Natural killer cell (primary cell): ENCODE measurements around the gene AKAP11. TPM values are rescaled to one million over a fixed set of nuclear protein-coding genes. Genes with fewer than 3 reads are reported as not detected.

Experiments used
- ATAC-seq, 3 donors: fragments of 150-1000 bp in 2 of 3; fragments of 200-7000 bp in 1 of 3; cut with Tn5 transposase; 1 replicate in 1 of 3; 2 replicates in 2 of 3; pipeline ENCODE4 v1.10.0; 2021; ENCODE audit warnings: mild to moderate bottlenecking in 2 of 3, moderate library complexity in 2 of 3
- DNase-seq, 2 donors: peaks; one replicate each; pipeline versions ENCODE4 v3.0.0 to v3.0.0-alpha.2; 2013 to 2021; ENCODE audit warnings: mixed read lengths in 1 of 2
- H3K27ac ChIP-seq: one replicate; pipeline ENCODE4 v1.5.1; 2013; ENCODE audit warnings: mild to moderate bottlenecking, low read length
- H3K27me3 ChIP-seq: one replicate; pipeline ENCODE4 v1.6.1; 2013; ENCODE audit warnings: low read length; ENCODE audit not compliant: control insufficient read depth, insufficient read depth
- H3K36me3 ChIP-seq: one replicate; pipeline ENCODE4 v1.6.1; 2013; ENCODE audit warnings: low read length; ENCODE audit not compliant: control insufficient read depth, insufficient read depth
- H3K4me1 ChIP-seq: one replicate; pipeline ENCODE4 v1.6.1; 2013; ENCODE audit warnings: low read length; ENCODE audit not compliant: control insufficient read depth, insufficient read depth
- H3K4me3 ChIP-seq: one replicate; pipeline ENCODE4 v1.5.1; 2013; ENCODE audit warnings: low read length
- H3K9me3 ChIP-seq: one replicate; pipeline ENCODE4 v1.6.1; 2013; ENCODE audit warnings: low read length; ENCODE audit not compliant: control insufficient read depth, insufficient read depth
- H3K27ac Mint-ChIP-seq, 2 donors: one replicate each; pipeline ENCODE4 v1.8.0; 2022; ENCODE audit warnings: mild to moderate bottlenecking in 2 of 2, mixed read lengths in 2 of 2, moderate library complexity in 1 of 2
- H3K27me3 Mint-ChIP-seq, 2 donors: one replicate each; pipeline ENCODE4 v1.8.0; 2022; ENCODE audit warnings: low read depth in 2 of 2, mixed read lengths in 2 of 2
- H3K36me3 Mint-ChIP-seq: one replicate; pipeline ENCODE4 v1.8.0; 2022; ENCODE audit warnings: mixed read lengths
- H3K4me1 Mint-ChIP-seq, 2 donors: one replicate each; pipeline ENCODE4 v1.8.0; 2022; ENCODE audit warnings: mixed read lengths in 2 of 2
- H3K4me3 Mint-ChIP-seq: one replicate; pipeline ENCODE4 v1.8.0; 2022; ENCODE audit warnings: mild to moderate bottlenecking, moderate library complexity, mixed read lengths
- H3K9me3 Mint-ChIP-seq, 2 donors: one replicate each; pipeline ENCODE4 v1.8.0; 2022; ENCODE audit warnings: mixed read lengths in 2 of 2
- CTCF ChIP-seq: fragments of 200-600 bp; IDR thresholded peaks from one replicate; pipeline ENCODE4 v1.8.0; 2022; ENCODE audit warnings: antibody characterized with exemption
- WGBS: methylation state at CpG from one replicate; pipeline ENCODE4 v1.1.7; 2013; ENCODE audit warnings: missing lambda C conversion rate; ENCODE audit not compliant: insufficient coverage; 5-methylcytosine and 5-hydroxymethylcytosine counted together
- intact Hi-C: fragments of 100-400 bp; cut with micrococcal nuclease; formaldehyde crosslinking; loops from one replicate; pipeline ENCODE4 v1.14.2; 2022
- total RNA-seq, 4 donors: library from RNA; stranded (reverse); fragments of 120-200 nt in 1 of 4; gene quantifications; one replicate each; pipeline versions ENCODE4 v1.2.3 to v1.2.4, GENCODE V29; 2013 to 2022

Gene AKAP11
- total RNA-seq, 3 donors from 2014 or later (not counting 1 experiment from before 2014, with no cell fraction given) = 23.6 to 31.9 (median 26.8) TPM

- Mint-ChIP-seq H3K36me3 (no peaks in the 10 kb centered on the region), H3K9me3 (no peaks in the 10 kb centered on the region), H3K27ac (no peak overlapping the region), H3K4me1 (no peaks in the 10 kb centered on the region), H3K4me3 (no peak overlapping the region), H3K27me3 (no peaks in the 10 kb centered on the region)
- no peak overlapping the region for H3K27ac ChIP-seq
- H3K27me3 ChIP-seq = no peaks in the 10 kb centered on the region
- WGBS = 100% methylated on average over 1 of the region's 6 CpGs
- H3K4me3 ChIP-seq = no peak overlapping the region
- DNase-seq (no peak), ATAC-seq (no peak)
- no peaks in the 10 kb centered on the region for H3K4me1 ChIP-seq
- intact Hi-C loops = no loop called here
- no peaks in the 10 kb centered on the region for H3K9me3 ChIP-seq
- TF ChIP-seq CTCF = no peak
- H3K36me3 ChIP-seq = no peaks in the 10 kb centered on the region
Measured at GRCh38 chr13:42361701-42362100, 89.7 kb downstream of the AKAP11 start.

GRCh38 chr13:42363941-42364612, 92.1 kb downstream of the AKAP11 start:
- no peaks in the 10 kb centered on the region for H3K27me3 Mint-ChIP-seq
- no peaks in the 10 kb centered on the region for H3K36me3 Mint-ChIP-seq
- intact Hi-C loops = no loop called here
- Histone ChIP-seq H3K27me3 (no peaks in the 10 kb centered on the region), H3K27ac (no peak overlapping the region), H3K4me1 (no peaks in the 10 kb centered on the region), H3K36me3 (no peaks in the 10 kb centered on the region), H3K9me3 (no peaks in the 10 kb centered on the region), H3K4me3 (no peak overlapping the region)
- no peaks in the 10 kb centered on the region for H3K9me3 Mint-ChIP-seq
- 95% methylated on average over 2 of the region's 3 CpGs for WGBS
- no peak overlapping the region for H3K27ac Mint-ChIP-seq
- no peaks in the 10 kb centered on the region for H3K4me1 Mint-ChIP-seq
- ATAC-seq (no peak), DNase-seq (no peak)
- H3K4me3 Mint-ChIP-seq = no peak overlapping the region
- no peak for TF ChIP-seq CTCF

GRCh38 chr13:42364613-42365000, 92.7 kb downstream of the AKAP11 start:
- intact Hi-C loops = no loop called here
- Mint-ChIP-seq H3K4me3 (no peak overlapping the region), H3K9me3 (no peaks in the 10 kb centered on the region), H3K27ac (no peak overlapping the region), H3K36me3 (no peaks in the 10 kb centered on the region), H3K4me1 (no peaks in the 10 kb centered on the region), H3K27me3 (no peaks in the 10 kb centered on the region)
- H3K4me3 ChIP-seq = no peak overlapping the region
- WGBS = 55% methylated on average over 2 of the region's 2 CpGs
- ATAC-seq = no peak
- H3K27ac ChIP-seq = no peak overlapping the region
- no peak for TF ChIP-seq CTCF
- no peaks in the 10 kb centered on the region for H3K9me3 ChIP-seq
- no peaks in the 10 kb centered on the region for H3K27me3 ChIP-seq
- no peaks in the 10 kb centered on the region for H3K36me3 ChIP-seq
- DNase-seq = no peak
- H3K4me1 ChIP-seq = no peaks in the 10 kb centered on the region

GRCh38 chr13:42367831-42368230, 95.9 kb downstream of the AKAP11 start:
- Histone ChIP-seq H3K36me3 (no peaks in the 10 kb centered on the region), H3K27me3 (no peaks in the 10 kb centered on the region), H3K27ac (no peak overlapping the region), H3K4me1 (no peaks in the 10 kb centered on the region), H3K9me3 (no peaks in the 10 kb centered on the region), H3K4me3 (no peak overlapping the region)
- DNase-seq = no peak
- no peaks in the 10 kb centered on the region for H3K27me3 Mint-ChIP-seq
- intact Hi-C loops = no loop called here
- ATAC-seq = no peak
- H3K27ac Mint-ChIP-seq = no peak overlapping the region
- H3K4me1 Mint-ChIP-seq = no peaks in the 10 kb centered on the region
- H3K9me3 Mint-ChIP-seq = no peaks in the 10 kb centered on the region
- WGBS = 100% methylated on average over 1 of the region's 2 CpGs
- no peak overlapping the region for H3K4me3 Mint-ChIP-seq
- TF ChIP-seq CTCF = no peak
- H3K36me3 Mint-ChIP-seq = no peaks in the 10 kb centered on the region
